Progenitor cell of endocrine pancreas (in vitro differentiated cells): ENCODE data around the gene EEPD1. TPM values are rescaled to one million over a fixed set of nuclear protein-coding genes. Genes with fewer than 3 reads are reported as not detected.
"Not testable (repeated sequence)": the region's sequence is repeated elsewhere in the genome, so short reads cannot be mapped to it uniquely, and the experiment has no call there.

Experiments
- DNase-seq: peaks from one replicate; pipeline ENCODE4 v3.0.0; 2021; ENCODE audit warnings: low spot score; ENCODE audit not compliant: unreplicated experiment
- H3K27ac Mint-ChIP-seq: 2 replicates; pipeline ENCODE4 v1.8.0; 2021; ENCODE audit warnings: mild to moderate bottlenecking, moderate library complexity, mixed read lengths
- H3K27me3 Mint-ChIP-seq: 2 replicates; pipeline ENCODE4 v1.8.0; 2021; ENCODE audit warnings: mixed read lengths
- H3K36me3 Mint-ChIP-seq: 2 replicates; pipeline ENCODE4 v1.8.0; 2022; ENCODE audit warnings: mixed read lengths; ENCODE audit not compliant: insufficient read depth
- H3K4me1 Mint-ChIP-seq: 2 replicates; pipeline ENCODE4 v1.8.0; 2021; ENCODE audit warnings: low read depth, mixed read lengths
- H3K4me3 Mint-ChIP-seq: 2 replicates; pipeline ENCODE4 v1.8.0; 2021; ENCODE audit warnings: low read depth, mild to moderate bottlenecking, moderate library complexity, mixed read lengths
- H3K9me3 Mint-ChIP-seq: 2 replicates; pipeline ENCODE4 v1.8.0; 2021; ENCODE audit warnings: low read depth, mixed read lengths
- total RNA-seq: library from RNA; stranded (reverse); gene quantifications from 2 replicates; pipeline ENCODE4 v1.2.1, GENCODE V29; 2021
- TF ChIP-seq, protein P1 (sequence below): fragments of 200-600 bp; sonication (generic); IDR thresholded peaks from one replicate; pipeline ENCODE4 v1.5.0; 2021; ENCODE audit warnings: antibody characterized with exemption, mild to moderate bottlenecking; ENCODE audit not compliant: unreplicated experiment

EEPD1 gene
- total RNA-seq, 1 donor from 2014 or later = 10.6 TPM

DNA sequence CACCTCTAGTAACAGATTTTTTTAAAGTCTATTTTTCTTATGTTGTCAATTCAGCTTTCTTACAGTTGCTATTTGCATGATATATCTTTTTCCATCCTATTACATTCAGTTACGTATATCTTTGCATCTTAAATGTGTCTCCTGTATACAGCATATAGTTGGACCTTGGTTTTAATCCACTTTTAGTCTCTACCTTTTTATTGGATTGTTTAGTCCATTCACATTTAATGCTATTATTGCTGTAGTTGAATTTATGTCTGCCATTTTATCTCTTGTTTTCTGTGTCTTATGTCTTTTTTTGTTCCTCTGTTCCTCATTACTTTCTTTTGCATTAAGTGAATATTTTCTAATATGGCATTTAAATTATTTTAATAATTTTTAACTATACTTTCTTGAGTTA lies 100.6 kb downstream of the EEPD1 start:
- Mint-ChIP-seq H3K4me1 (peaks cover 8% of the 10 kb centered on the region), H3K27ac (no peak overlapping the region), H3K4me3 (no peak overlapping the region), H3K36me3 (peaks cover 23% of the 10 kb centered on the region), H3K9me3 (peaks cover 44% of the 10 kb centered on the region), H3K27me3 (no peaks in the 10 kb centered on the region)
- TF ChIP-seq, protein P1, sequence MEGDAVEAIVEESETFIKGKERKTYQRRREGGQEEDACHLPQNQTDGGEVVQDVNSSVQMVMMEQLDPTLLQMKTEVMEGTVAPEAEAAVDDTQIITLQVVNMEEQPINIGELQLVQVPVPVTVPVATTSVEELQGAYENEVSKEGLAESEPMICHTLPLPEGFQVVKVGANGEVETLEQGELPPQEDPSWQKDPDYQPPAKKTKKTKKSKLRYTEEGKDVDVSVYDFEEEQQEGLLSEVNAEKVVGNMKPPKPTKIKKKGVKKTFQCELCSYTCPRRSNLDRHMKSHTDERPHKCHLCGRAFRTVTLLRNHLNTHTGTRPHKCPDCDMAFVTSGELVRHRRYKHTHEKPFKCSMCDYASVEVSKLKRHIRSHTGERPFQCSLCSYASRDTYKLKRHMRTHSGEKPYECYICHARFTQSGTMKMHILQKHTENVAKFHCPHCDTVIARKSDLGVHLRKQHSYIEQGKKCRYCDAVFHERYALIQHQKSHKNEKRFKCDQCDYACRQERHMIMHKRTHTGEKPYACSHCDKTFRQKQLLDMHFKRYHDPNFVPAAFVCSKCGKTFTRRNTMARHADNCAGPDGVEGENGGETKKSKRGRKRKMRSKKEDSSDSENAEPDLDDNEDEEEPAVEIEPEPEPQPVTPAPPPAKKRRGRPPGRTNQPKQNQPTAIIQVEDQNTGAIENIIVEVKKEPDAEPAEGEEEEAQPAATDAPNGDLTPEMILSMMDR = no peak
- DNase-seq = no peak

GRCh38 chr7:36258510-36259259 lies 105.6 kb downstream of the EEPD1 start:
- peak overlapping the region; percentile 69 for H3K4me3 Mint-ChIP-seq
- not testable (repeated sequence) for H3K27me3 Mint-ChIP-seq
- peaks cover 19% of the 10 kb centered on the region for H3K36me3 Mint-ChIP-seq
- peak; percentile 64 for DNase-seq
- H3K9me3 Mint-ChIP-seq = peaks cover 35% of the 10 kb centered on the region
- peaks cover 16% of the 10 kb centered on the region for H3K4me1 Mint-ChIP-seq
- H3K27ac Mint-ChIP-seq = peak overlapping the region; percentile 98

- Mint-ChIP-seq H3K4me1 (peaks cover 19% of the 10 kb centered on the region), H3K4me3 (no peak overlapping the region), H3K36me3 (peaks cover 13% of the 10 kb centered on the region), H3K27me3 (no peaks in the 10 kb centered on the region), H3K9me3 (peaks cover 19% of the 10 kb centered on the region), H3K27ac (no peak overlapping the region)
- DNase-seq = no peak
- TF ChIP-seq, protein P1 = no peak
Observed at GRCh38 chr7:36260481-36260880, 107.4 kb downstream of the EEPD1 start.

DNA sequence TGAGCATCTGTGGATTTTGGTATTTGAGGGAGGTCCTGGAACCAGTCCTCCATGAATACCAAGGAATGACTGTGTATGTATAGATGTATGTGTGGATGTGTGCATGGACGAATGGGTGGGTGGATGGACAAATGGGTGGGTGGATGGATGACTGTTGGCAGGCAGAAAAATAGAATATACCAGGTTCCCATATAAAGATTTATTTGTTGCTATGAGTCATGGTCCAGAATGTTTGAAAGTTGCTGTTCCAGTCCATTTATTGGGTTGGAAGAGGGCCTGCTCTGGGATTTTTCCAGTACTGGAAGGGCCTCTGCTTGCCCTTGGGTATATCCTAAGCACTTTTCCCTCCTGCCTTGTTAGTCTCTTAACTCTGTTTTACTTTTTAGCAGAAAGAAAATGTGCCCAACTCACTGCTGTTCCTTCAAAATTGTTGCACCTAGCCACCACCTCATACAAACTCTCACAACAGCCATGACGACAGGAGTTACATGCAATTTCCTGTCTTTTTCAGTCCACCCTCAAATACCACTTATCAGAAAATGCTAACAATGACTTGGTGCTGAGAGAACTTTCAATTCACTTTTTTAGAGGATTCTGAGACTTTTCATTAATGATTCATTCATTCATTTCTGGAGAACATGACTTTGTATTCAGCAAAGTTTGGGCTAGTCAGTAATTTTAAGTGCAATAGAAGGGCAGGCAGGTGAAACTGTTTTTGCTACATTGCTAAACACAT lies 108.1 kb downstream of the EEPD1 start:
- H3K36me3 Mint-ChIP-seq = peaks cover 7% of the 10 kb centered on the region
- TF ChIP-seq, protein P1 = no peak
- H3K27me3 Mint-ChIP-seq = no peaks in the 10 kb centered on the region
- H3K27ac Mint-ChIP-seq = no peak overlapping the region
- peaks cover 22% of the 10 kb centered on the region for H3K4me1 Mint-ChIP-seq
- H3K4me3 Mint-ChIP-seq = no peak overlapping the region
- DNase-seq = no peak
- H3K9me3 Mint-ChIP-seq = peaks cover 11% of the 10 kb centered on the region

DNA sequence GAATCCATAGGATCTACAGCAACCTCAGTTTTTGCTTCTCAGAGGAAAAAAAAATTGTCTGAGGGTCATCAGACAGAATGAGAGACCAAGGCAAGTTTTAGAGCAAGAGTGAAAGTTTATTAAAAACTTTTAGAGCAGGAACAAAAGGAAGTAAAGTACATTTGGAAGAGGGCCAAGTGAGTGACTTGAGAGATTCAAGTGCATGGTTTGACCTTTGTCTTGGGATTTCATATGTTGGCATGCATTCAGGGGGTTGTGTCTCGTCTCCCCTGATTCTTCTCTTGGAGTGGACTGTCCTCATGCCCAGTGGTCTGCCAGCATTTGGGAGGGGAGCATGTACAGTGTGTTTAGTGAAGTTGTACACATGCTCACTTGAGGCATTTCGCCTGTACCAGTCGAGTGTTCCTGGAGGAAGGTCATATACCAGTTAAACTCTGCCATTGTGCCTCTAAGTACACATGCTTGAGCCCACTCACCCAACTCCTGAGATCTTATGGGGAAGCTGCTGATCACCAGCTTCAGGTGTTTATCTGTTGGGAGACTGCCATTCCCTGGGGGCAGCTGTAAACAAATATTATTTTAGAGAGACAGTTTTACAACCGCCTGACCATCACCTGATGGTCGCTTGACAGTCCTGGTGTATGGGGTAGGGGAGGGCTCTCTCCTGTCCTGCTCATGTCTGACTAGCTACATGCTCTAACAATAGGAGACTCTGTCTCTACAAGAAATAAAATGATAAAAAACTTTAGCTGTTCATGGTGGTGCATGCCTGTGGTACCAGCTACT lies 109.4 kb downstream of the EEPD1 start:
- H3K4me3 Mint-ChIP-seq = no peak overlapping the region
- DNase-seq = no peak
- peaks cover 9% of the 10 kb centered on the region for H3K36me3 Mint-ChIP-seq
- peaks cover 4% of the 10 kb centered on the region for H3K9me3 Mint-ChIP-seq
- peak overlapping the region; percentile 81 for H3K27ac Mint-ChIP-seq
- no peaks in the 10 kb centered on the region for H3K27me3 Mint-ChIP-seq
- H3K4me1 Mint-ChIP-seq = peaks cover 24% of the 10 kb centered on the region
- TF ChIP-seq, protein P1 = no peak
